Thyroid gland (tissue), 4 donors: ENCODE results near the gene CPLX3. TPM values are rescaled to one million over a fixed set of nuclear protein-coding genes. Genes with fewer than 3 reads are reported as not detected.

ENCODE experiments used
- DNase-seq, 2 donors: peaks; one replicate each; pipeline ENCODE4 v3.0.0-alpha.2; 2019
- H3K27ac ChIP-seq, 3 donors: fragments of 200-600 bp; sonication (generic); 1 replicate in 2 of 3; 2 replicates in 1 of 3; pipeline ENCODE4 v1.5.1; 2016 to 2019; ENCODE audit warnings: mild to moderate bottlenecking in 1 of 3, moderate library complexity in 1 of 3
- H3K27me3 ChIP-seq: fragments of 200-600 bp; sonication (generic); one replicate; pipeline ENCODE4 v1.5.1; 2019
- H3K36me3 ChIP-seq, 2 donors: fragments of 200-600 bp; sonication (generic); one replicate each; pipeline ENCODE4 v1.5.1; 2016 to 2019
- H3K4me1 ChIP-seq, 2 donors: fragments of 200-600 bp; sonication (generic); one replicate each; pipeline ENCODE4 v1.5.1; 2017 to 2019
- H3K4me3 ChIP-seq, 3 donors: fragments of 200-600 bp; sonication (generic); replicated peaks in 1 of 3; 1 replicate in 2 of 3; 2 replicates in 1 of 3; pipeline ENCODE4 v1.5.1; 2016; ENCODE audit warnings: mild to moderate bottlenecking in 1 of 3
- H3K9me3 ChIP-seq: fragments of 200-600 bp; sonication (generic); one replicate; pipeline ENCODE4 v1.5.1; 2017
- POLR2A ChIP-seq, 2 donors: fragments of 450-650 bp; IDR thresholded peaks; one replicate each; pipeline ENCODE4 v1.6.1; 2017; ENCODE audit warnings: antibody characterized with exemption in 2 of 2, mild to moderate bottlenecking in 2 of 2, moderate library complexity in 1 of 2
- WGBS, 2 donors: methylation state at CpG; one replicate each; pipeline ENCODE4 v1.1.5; 2017; 5-methylcytosine and 5-hydroxymethylcytosine counted together
- intact Hi-C: fragments of 100-400 bp; cut with DNase I; formaldehyde crosslinking; loops from one replicate; pipeline ENCODE4 v1.15.1; 2023
- total RNA-seq, 4 donors: library from RNA; depleted of rRNA; stranded (reverse); fragments of >200 nt; gene quantifications; one replicate each; pipeline ENCODE4 v1.2.3, GENCODE V29; 2016
- TF ChIP-seq, protein P1 (sequence below), 6 experiments: fragments of 200-600 bp in 3 of 6; fragments of 450-650 bp in 3 of 6; sonication (generic) in 3 of 6; IDR thresholded peaks; one replicate each; pipeline ENCODE4 v1.5.1; 2016 to 2019; ENCODE audit warnings: antibody characterized with exemption in 6 of 6, mild to moderate bottlenecking in 2 of 6, inconsistent platforms in 1 of 6, moderate library complexity in 1 of 6

CPLX3 gene
- total RNA-seq, 4 donors from 2014 or later = not detected

DNA sequence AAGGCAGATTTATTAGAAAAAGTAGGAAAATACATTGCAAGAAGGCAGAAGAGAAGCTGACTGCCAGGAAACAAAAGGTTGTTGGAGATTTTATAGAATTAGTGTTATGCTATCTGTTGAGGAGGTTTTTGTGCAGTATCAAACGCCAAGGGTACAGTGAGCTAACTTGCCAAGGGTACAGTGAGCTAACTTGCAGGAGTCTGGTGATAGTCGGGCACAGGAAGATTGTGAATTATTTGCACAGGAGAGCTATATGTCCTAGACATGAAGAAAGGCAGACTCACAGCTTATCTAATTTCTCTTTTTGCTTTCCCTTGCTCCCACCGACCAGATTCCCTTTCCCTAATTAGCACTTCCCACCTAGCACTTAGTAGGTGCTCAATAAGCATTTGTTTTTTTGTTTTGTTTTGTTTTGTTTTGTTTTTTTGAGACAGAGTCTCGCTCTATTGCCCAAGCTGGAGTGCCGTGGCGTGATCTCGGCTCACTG is 47.2 kb upstream of the CPLX3 start:
- DNase-seq = no peak
- peaks cover 21 to 37% of the 10 kb centered on the region in 2 donors for H3K4me1 ChIP-seq
- no peak overlapping the region for H3K27ac ChIP-seq
- H3K4me3 ChIP-seq = no peak overlapping the region
- H3K36me3 ChIP-seq = no peaks in the 10 kb centered on the region
- intact Hi-C loops = no loop called here
- 81 to 88% methylated on average over 7 of the region's 7 CpGs for WGBS, 2 donors
- no peak for TF ChIP-seq POLR2A (IDR thresholded peaks at IDR 0.05)
- TF ChIP-seq, protein P1, sequence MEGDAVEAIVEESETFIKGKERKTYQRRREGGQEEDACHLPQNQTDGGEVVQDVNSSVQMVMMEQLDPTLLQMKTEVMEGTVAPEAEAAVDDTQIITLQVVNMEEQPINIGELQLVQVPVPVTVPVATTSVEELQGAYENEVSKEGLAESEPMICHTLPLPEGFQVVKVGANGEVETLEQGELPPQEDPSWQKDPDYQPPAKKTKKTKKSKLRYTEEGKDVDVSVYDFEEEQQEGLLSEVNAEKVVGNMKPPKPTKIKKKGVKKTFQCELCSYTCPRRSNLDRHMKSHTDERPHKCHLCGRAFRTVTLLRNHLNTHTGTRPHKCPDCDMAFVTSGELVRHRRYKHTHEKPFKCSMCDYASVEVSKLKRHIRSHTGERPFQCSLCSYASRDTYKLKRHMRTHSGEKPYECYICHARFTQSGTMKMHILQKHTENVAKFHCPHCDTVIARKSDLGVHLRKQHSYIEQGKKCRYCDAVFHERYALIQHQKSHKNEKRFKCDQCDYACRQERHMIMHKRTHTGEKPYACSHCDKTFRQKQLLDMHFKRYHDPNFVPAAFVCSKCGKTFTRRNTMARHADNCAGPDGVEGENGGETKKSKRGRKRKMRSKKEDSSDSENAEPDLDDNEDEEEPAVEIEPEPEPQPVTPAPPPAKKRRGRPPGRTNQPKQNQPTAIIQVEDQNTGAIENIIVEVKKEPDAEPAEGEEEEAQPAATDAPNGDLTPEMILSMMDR (IDR thresholded peaks at IDR 0.05) = no peak
- no peaks in the 10 kb centered on the region for H3K27me3 ChIP-seq
- H3K9me3 ChIP-seq = no peaks in the 10 kb centered on the region

GRCh38 chr15:74780523-74781430 is 45.6 kb upstream of the CPLX3 start:
- no peaks in the 10 kb centered on the region for H3K9me3 ChIP-seq
- H3K36me3 ChIP-seq = no peaks in the 10 kb centered on the region
- H3K4me1 ChIP-seq = peaks cover 31 to 53% of the 10 kb centered on the region in 2 donors
- no peak overlapping the region for H3K27ac ChIP-seq
- H3K4me3 ChIP-seq = no peak overlapping the region
- TF ChIP-seq, protein P1 (IDR thresholded peaks at IDR 0.05) = no peak
- TF ChIP-seq POLR2A (IDR thresholded peaks at IDR 0.05) = no peak
- WGBS, 2 donors = 54 to 55% methylated on average over 16 of the region's 16 CpGs
- H3K27me3 ChIP-seq = no peaks in the 10 kb centered on the region
- DNase-seq = no peak
- intact Hi-C loops = loop anchor here (2.0 kb wide), 1 partner anchor 120 kb away; no protein-coding TSS in a partner anchor

DNA sequence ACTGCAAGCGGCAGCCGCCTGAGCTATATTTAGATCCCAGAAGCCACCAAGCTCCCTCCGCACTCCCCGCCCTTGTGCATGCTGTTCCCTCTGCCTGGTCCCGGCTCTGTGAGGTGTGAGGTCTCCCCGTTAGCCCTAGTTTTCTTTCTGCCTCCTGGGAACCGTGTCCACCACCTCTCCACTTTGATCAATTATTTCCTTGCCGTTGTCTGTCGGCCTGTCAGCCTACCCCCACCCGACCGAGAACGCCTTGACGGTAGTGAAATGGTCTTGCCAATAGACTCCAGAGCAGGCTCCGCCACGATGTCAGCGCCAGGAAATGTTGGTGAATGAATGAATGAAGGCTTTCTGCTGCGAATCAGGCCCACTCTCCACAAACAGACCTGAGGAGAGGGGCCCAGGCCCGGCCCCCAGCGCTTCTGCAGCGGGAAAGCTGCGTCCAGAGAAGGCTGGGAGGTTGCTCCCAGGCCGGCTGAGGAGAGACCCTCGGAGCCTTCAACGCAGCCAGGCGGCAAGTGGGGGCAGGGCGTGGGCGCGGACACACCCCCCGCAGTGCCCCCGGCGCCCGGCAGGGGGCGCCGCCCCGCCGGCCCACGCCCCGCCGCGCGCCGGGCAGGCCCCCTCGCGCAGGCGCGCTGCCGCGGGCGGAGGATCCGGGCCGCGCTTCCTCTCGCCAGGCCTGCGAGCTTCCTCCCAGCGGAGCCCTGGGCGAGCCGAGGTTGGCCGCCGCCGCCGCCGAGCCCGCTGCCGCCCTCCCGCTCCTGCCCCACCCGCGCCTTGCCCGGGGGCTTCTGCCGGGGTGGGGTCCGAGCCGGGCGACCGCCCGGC is 44.8 kb upstream of the CPLX3 start, which contains the start of gene CSK:
CSK (plus strand) TSS at position 650 of the 828 bp plus-strand sequence. CDS start 16,218 bp downstream, outside the sequence.
- 1 to 3% methylated on average over 23 to 24 of the region's 74 CpGs for WGBS, 2 donors
- Histone ChIP-seq H3K36me3 (no peaks in the 10 kb centered on the region), H3K9me3 (no peaks in the 10 kb centered on the region), H3K27ac (peak within 1 kb of the TSS; percentile 20 to 80 (median 58)), H3K4me1 (peaks cover 39 to 61% of the 10 kb centered on the region in 2 donors), H3K27me3 (no peaks in the 10 kb centered on the region), H3K4me3 (peak within 1 kb of the TSS; percentile 62 to 87 (median 71))
- intact Hi-C loops = loop anchor here (2.0 kb wide), 1 partner anchor 119 kb away; no protein-coding TSS in a partner anchor
- TF ChIP-seq, protein P1 (IDR thresholded peaks at IDR 0.05) = peak in 3 of 6 experiments; percentile 64 to 79 (median 70)
- TF ChIP-seq POLR2A (IDR thresholded peaks at IDR 0.05) = peak; percentile 43 to 69
- DNase-seq = peak; percentile 67 to 76

GRCh38 chr15:74782259-74783071 is 44.0 kb upstream of the CPLX3 start:
- Histone ChIP-seq H3K9me3 (no peaks in the 10 kb centered on the region), H3K4me1 (peaks cover 47 to 61% of the 10 kb centered on the region in 2 donors), H3K27ac (peak overlapping the region; percentile 20 to 80 (median 58)), H3K27me3 (no peaks in the 10 kb centered on the region), H3K4me3 (peak overlapping the region; percentile 62 to 87 (median 71)), H3K36me3 (no peaks in the 10 kb centered on the region)
- intact Hi-C loops = no loop called here
- 2% methylated on average over 17 to 46 of the region's 72 CpGs for WGBS, 2 donors
- DNase-seq = peak; percentile 36 to 39
- TF ChIP-seq, protein P1 (IDR thresholded peaks at IDR 0.05) = no peak
- TF ChIP-seq POLR2A (IDR thresholded peaks at IDR 0.05) = no peak
